Lower leg skin (tissue), 3 donors: ENCODE results near the gene CAMK2N1.
"Not testable (repeated sequence)": the region's sequence is repeated elsewhere in the genome, so short reads cannot be mapped to it uniquely, and the experiment has no call there.

Experiments
- CTCF ChIP-seq, 3 donors: fragments of 450-650 bp; IDR thresholded peaks; one replicate each; pipeline ENCODE4 v1.5.1; 2016; ENCODE audit warnings: antibody characterized with exemption in 3 of 3, mild to moderate bottlenecking in 3 of 3, moderate library complexity in 2 of 3
- POLR2A ChIP-seq, 2 donors: fragments of 450-650 bp; IDR thresholded peaks; one replicate each; pipeline ENCODE4 v1.6.1; 2016 to 2017; ENCODE audit warnings: antibody characterized with exemption in 2 of 2, mild to moderate bottlenecking in 1 of 2, moderate library complexity in 1 of 2

- TF ChIP-seq CTCF, POLR2A (IDR thresholded peaks at IDR 0.05): not testable (repeated sequence)
Observed at GRCh38 chr1:20496725-20497383, 10.8 kb upstream of the CAMK2N1 start.
